Activated CD8-positive, alpha-beta T cell treated with anti-CD3 and anti-CD28 coated beads, Interleukin-2, amount 10 ng/mL, durations not matched to agents 7 days and 5 days (primary cell): ENCODE results near the gene TRAPPC10. TPM values are rescaled to one million over a fixed set of nuclear protein-coding genes. Genes with fewer than 3 reads are reported as not detected.

ENCODE experiments used
- ATAC-seq: fragments of 150-1000 bp; cut with Tn5 transposase; one replicate; pipeline ENCODE4 v1.10.0; 2021; ENCODE audit warnings: moderate library complexity
- CTCF ChIA-PET: fragments of 350-600 bp; sonication (Branson Sonifier 250); formaldehyde crosslinking; loops from one replicate; lab custom pipeline; 2021; ENCODE audit warnings: antibody characterized with exemption; lab: Charles Lee
- POLR2A ChIA-PET: fragments of 350-600 bp; sonication (Branson Sonifier 250); formaldehyde crosslinking; loops from one replicate; lab custom pipeline; 2021; ENCODE audit warnings: antibody characterized with exemption; lab: Charles Lee
- DNase-seq: peaks from one replicate; pipeline ENCODE4 v3.0.0-alpha.2; 2020
- H3K27ac Mint-ChIP-seq: one replicate; pipeline ENCODE4 v1.8.0; 2021; ENCODE audit warnings: mild to moderate bottlenecking, mixed read lengths
- H3K27me3 Mint-ChIP-seq: one replicate; pipeline ENCODE4 v1.8.0; 2021; ENCODE audit warnings: low read depth, mixed read lengths
- H3K36me3 Mint-ChIP-seq: one replicate; pipeline ENCODE4 v1.8.0; 2021; ENCODE audit warnings: low read depth, mixed read lengths
- H3K4me1 Mint-ChIP-seq: one replicate; pipeline ENCODE4 v1.8.0; 2021; ENCODE audit warnings: low read depth, mixed read lengths
- H3K4me3 Mint-ChIP-seq: one replicate; pipeline ENCODE4 v1.8.0; 2021; ENCODE audit warnings: mild to moderate bottlenecking, mixed read lengths
- H3K9me3 Mint-ChIP-seq: one replicate; pipeline ENCODE4 v1.8.0; 2022; ENCODE audit warnings: mixed read lengths; ENCODE audit not compliant: insufficient read depth
- total RNA-seq, 2 experiments: library from RNA; stranded (reverse); gene quantifications; one replicate each; pipeline ENCODE4 v1.2.3, GENCODE V29; 2021

TRAPPC10 gene
- total RNA-seq = 10 to 100 TPM; 72.2 to 82.7 TPM

GRCh38 chr21:44011579-44012473 is at the start of gene TRAPPC10:
Gene TRAPPC10 (plus strand): TSS chr21:44012309. CDS start chr21:44012494, 185 bp downstream.
- ATAC-seq = peak; percentile 67
- DNase-seq = peak; percentile 85
- POLR2A ChIA-PET = interaction anchor here (1.1 to 3.9 kb wide), 3 partner anchors 72 to 222 kb away, joined by 3 to 37 read pairs (median 3); partner anchors contain the start of gene RRP1

GRCh38 chr21:43965911-43966585 is 46.1 kb upstream of the TRAPPC10 start:
- CTCF ChIA-PET = interaction anchor here (1.3 kb wide), 1 partner anchor 9 kb away, joined by 6 read pairs; no protein-coding TSS in a partner anchor
- Mint-ChIP-seq H3K36me3 (peaks cover 20% of the 10 kb centered on the region), H3K27me3 (no peaks in the 10 kb centered on the region), H3K4me1 (peaks cover 4% of the 10 kb centered on the region), H3K9me3 (no peaks in the 10 kb centered on the region), H3K4me3 (no peak overlapping the region), H3K27ac (no peak overlapping the region)
- POLR2A ChIA-PET = no interaction called here
- ATAC-seq (no peak), DNase-seq (no peak)

More at GRCh38 chr21:44011579-44012473, at the start of gene TRAPPC10:
- Mint-ChIP-seq H3K4me1 (peaks cover 44% of the 10 kb centered on the region), H3K27me3 (no peaks in the 10 kb centered on the region), H3K36me3 (peaks cover 23% of the 10 kb centered on the region), H3K27ac (peak within 1 kb of the TSS; percentile 93), H3K4me3 (peak within 1 kb of the TSS; percentile 90), H3K9me3 (no peaks in the 10 kb centered on the region)
- CTCF ChIA-PET = interaction anchor here (1.6 kb wide), 1 partner anchor 77 kb away, joined by 6 read pairs; no protein-coding TSS in a partner anchor

GRCh38 chr21:43966946-43967512 is 45.1 kb upstream of the TRAPPC10 start:
- no peak overlapping the region for H3K4me3 Mint-ChIP-seq
- ATAC-seq (no peak), DNase-seq (no peak)
- H3K9me3 Mint-ChIP-seq = no peaks in the 10 kb centered on the region
- no peaks in the 10 kb centered on the region for H3K4me1 Mint-ChIP-seq
- H3K27ac Mint-ChIP-seq = no peak overlapping the region
- peaks cover 20% of the 10 kb centered on the region for H3K36me3 Mint-ChIP-seq
- POLR2A ChIA-PET = no interaction called here
- CTCF ChIA-PET = no interaction called here
- no peaks in the 10 kb centered on the region for H3K27me3 Mint-ChIP-seq

GRCh38 chr21:43967981-43968380 is 44.1 kb upstream of the TRAPPC10 start:
- H3K4me3 Mint-ChIP-seq = no peak overlapping the region
- H3K4me1 Mint-ChIP-seq = no peaks in the 10 kb centered on the region
- no peaks in the 10 kb centered on the region for H3K9me3 Mint-ChIP-seq
- no peaks in the 10 kb centered on the region for H3K27me3 Mint-ChIP-seq
- no peak for DNase-seq
- POLR2A ChIA-PET = no interaction called here
- CTCF ChIA-PET = no interaction called here
- H3K27ac Mint-ChIP-seq = no peak overlapping the region
- no peak for ATAC-seq
- H3K36me3 Mint-ChIP-seq = peaks cover 23% of the 10 kb centered on the region

- no peaks in the 10 kb centered on the region for H3K4me1 Mint-ChIP-seq
- H3K27ac Mint-ChIP-seq = no peak overlapping the region
- POLR2A ChIA-PET = no interaction called here
- H3K36me3 Mint-ChIP-seq = peaks cover 21% of the 10 kb centered on the region
- ATAC-seq (no peak), DNase-seq (no peak)
- H3K9me3 Mint-ChIP-seq = no peaks in the 10 kb centered on the region
- H3K4me3 Mint-ChIP-seq = no peak overlapping the region
- CTCF ChIA-PET = interaction anchor here (0.5 kb wide), 1 partner anchor 1087 kb away, joined by 4 read pairs; no protein-coding TSS in a partner anchor
- H3K27me3 Mint-ChIP-seq = no peaks in the 10 kb centered on the region
These were observed 43.5 kb upstream of the TRAPPC10 start for GRCh38 chr21:43968410-43969114.

GRCh38 chr21:43969115-43969444 is 43.0 kb upstream of the TRAPPC10 start:
- H3K4me3 Mint-ChIP-seq = no peak overlapping the region
- H3K27ac Mint-ChIP-seq = no peak overlapping the region
- no peaks in the 10 kb centered on the region for H3K9me3 Mint-ChIP-seq
- no peak for DNase-seq
- CTCF ChIA-PET = no interaction called here
- POLR2A ChIA-PET = no interaction called here
- H3K36me3 Mint-ChIP-seq = peaks cover 18% of the 10 kb centered on the region
- H3K27me3 Mint-ChIP-seq = no peaks in the 10 kb centered on the region
- no peak for ATAC-seq
- no peaks in the 10 kb centered on the region for H3K4me1 Mint-ChIP-seq

GRCh38 chr21:43970551-43970950 is 41.6 kb upstream of the TRAPPC10 start:
- Mint-ChIP-seq H3K27me3 (no peaks in the 10 kb centered on the region), H3K9me3 (no peaks in the 10 kb centered on the region), H3K27ac (no peak overlapping the region), H3K36me3 (peaks cover 18% of the 10 kb centered on the region), H3K4me1 (peaks cover 8% of the 10 kb centered on the region), H3K4me3 (no peak overlapping the region)
- DNase-seq = no peak
- POLR2A ChIA-PET = no interaction called here
- CTCF ChIA-PET = no interaction called here
- no peak for ATAC-seq

GRCh38 chr21:43971201-43971991 is 40.7 kb upstream of the TRAPPC10 start:
- Mint-ChIP-seq H3K27me3 (no peaks in the 10 kb centered on the region), H3K9me3 (no peaks in the 10 kb centered on the region), H3K36me3 (peaks cover 18% of the 10 kb centered on the region), H3K4me3 (no peak overlapping the region), H3K4me1 (peaks cover 10% of the 10 kb centered on the region), H3K27ac (no peak overlapping the region)
- ATAC-seq = no peak
- POLR2A ChIA-PET = no interaction called here
- no peak for DNase-seq
- CTCF ChIA-PET = no interaction called here

GRCh38 chr21:43971992-43972255 is 40.2 kb upstream of the TRAPPC10 start:
- CTCF ChIA-PET = no interaction called here
- Mint-ChIP-seq H3K4me1 (peaks cover 10% of the 10 kb centered on the region), H3K4me3 (no peak overlapping the region), H3K27ac (no peak overlapping the region), H3K9me3 (no peaks in the 10 kb centered on the region), H3K36me3 (peaks cover 18% of the 10 kb centered on the region), H3K27me3 (no peaks in the 10 kb centered on the region)
- POLR2A ChIA-PET = no interaction called here
- ATAC-seq = no peak
- DNase-seq = no peak

- POLR2A ChIA-PET = no interaction called here
- CTCF ChIA-PET = interaction anchor here (1.0 to 1.5 kb wide), 2 partner anchors 162 to 183 kb away, joined by 3 to 6 read pairs; no protein-coding TSS in a partner anchor
- DNase-seq (no peak), ATAC-seq (no peak)
- Mint-ChIP-seq H3K27me3 (no peaks in the 10 kb centered on the region), H3K36me3 (peaks cover 18% of the 10 kb centered on the region), H3K27ac (no peak overlapping the region), H3K4me1 (peaks cover 13% of the 10 kb centered on the region), H3K9me3 (no peaks in the 10 kb centered on the region), H3K4me3 (no peak overlapping the region)
These were observed 39.1 kb upstream of the TRAPPC10 start for GRCh38 chr21:43972850-43973633.
